Neural progenitor cell (in vitro differentiated cells): Measurements from ENCODE around the gene SGCD. TPM values are rescaled to one million over a fixed set of nuclear protein-coding genes. Genes with fewer than 3 reads are reported as not detected.

Source experiments
- DNase-seq: peaks from one replicate; pipeline ENCODE4 v3.0.0-alpha.2; 2016; ENCODE audit warnings: low spot score
- H2AFZ ChIP-seq: fragments of 200-600 bp; sonication (generic); replicated peaks from 2 replicates; pipeline ENCODE4 v1.6.1; 2016; ENCODE audit warnings: antibody characterized with exemption
- H3F3A ChIP-seq: fragments of 200-600 bp; sonication (generic); 2 replicates; pipeline ENCODE4 v1.6.1; 2016; ENCODE audit warnings: antibody characterized with exemption, low read depth
- H3K27ac ChIP-seq: fragments of 200-600 bp; sonication (generic); 2 replicates; pipeline ENCODE4 v1.5.1; 2016; ENCODE audit warnings: mild to moderate bottlenecking
- H3K27me3 ChIP-seq: fragments of 200-600 bp; sonication (generic); 2 replicates; pipeline ENCODE4 v1.6.1; 2016; ENCODE audit warnings: mild to moderate bottlenecking, moderate library complexity
- H3K36me3 ChIP-seq: fragments of 200-600 bp; sonication (generic); 2 replicates; pipeline ENCODE4 v1.5.1; 2016
- H3K4me1 ChIP-seq: fragments of 200-600 bp; sonication (generic); 2 replicates; pipeline ENCODE4 v1.6.1; 2016; ENCODE audit warnings: mixed run types
- H3K4me2 ChIP-seq: fragments of 200-600 bp; sonication (generic); 2 replicates; pipeline ENCODE4 v1.6.1; 2016
- H3K4me3 ChIP-seq: fragments of 200-600 bp; sonication (generic); 2 replicates; pipeline ENCODE4 v1.5.1; 2016
- H3K79me2 ChIP-seq: fragments of 200-600 bp; sonication (generic); 2 replicates; pipeline ENCODE4 v1.6.1; 2016; ENCODE audit warnings: low read depth
- H3K9ac ChIP-seq: fragments of 200-600 bp; sonication (generic); 2 replicates; pipeline ENCODE4 v1.6.1; 2016
- H3K9me3 ChIP-seq: fragments of 200-600 bp; sonication (generic); 2 replicates; pipeline ENCODE4 v1.5.1; 2016; ENCODE audit warnings: low read depth
- H4K20me1 ChIP-seq: fragments of 200-600 bp; sonication (generic); 2 replicates; pipeline ENCODE4 v1.6.1; 2016; ENCODE audit warnings: low read depth
- H3K27ac Mint-ChIP-seq: 3 replicates; pipeline ENCODE4 v1.8.0; 2021; ENCODE audit warnings: mixed read lengths
- H3K27me3 Mint-ChIP-seq: 2 replicates; pipeline ENCODE4 v1.8.0; 2022; ENCODE audit warnings: low read depth, mild to moderate bottlenecking, inconsistent platforms, moderate library complexity, mixed read lengths; ENCODE audit not compliant: insufficient read depth
- H3K36me3 Mint-ChIP-seq: 3 replicates; pipeline ENCODE4 v1.8.0; 2021; ENCODE audit warnings: mixed read lengths
- H3K4me1 Mint-ChIP-seq: 3 replicates; pipeline ENCODE4 v1.8.0; 2021; ENCODE audit warnings: mixed read lengths
- H3K4me3 Mint-ChIP-seq: 3 replicates; pipeline ENCODE4 v1.8.0; 2021; ENCODE audit warnings: mild to moderate bottlenecking, moderate library complexity, mixed read lengths
- H3K9me3 Mint-ChIP-seq: 3 replicates; pipeline ENCODE4 v1.8.0; 2020; ENCODE audit warnings: mixed read lengths
- CTCF ChIP-seq: fragments of 200-600 bp; sonication (generic); IDR thresholded peaks from 2 replicates; pipeline ENCODE4 v1.5.1; 2017; ENCODE audit warnings: antibody characterized with exemption, mild to moderate bottlenecking
- EZH2 ChIP-seq: fragments of 200-600 bp; sonication (generic); IDR thresholded peaks from 2 replicates; pipeline ENCODE4 v1.6.1; 2017; ENCODE audit warnings: antibody characterized with exemption, mild to moderate bottlenecking, moderate library complexity
- EZH2phosphoT487 ChIP-seq: fragments of 200-600 bp; sonication (generic); IDR thresholded peaks from 2 replicates; pipeline ENCODE4 v1.6.1; 2017; ENCODE audit warnings: antibody characterized with exemption
- total RNA-seq: library from RNA; depleted of rRNA; stranded (reverse); fragments of >200 nt; gene quantifications from 2 replicates; pipeline ENCODE4 v1.2.3, GENCODE V29; 2015; ENCODE audit warnings: low replicate concordance

The SGCD gene
- total RNA-seq, 1 donor from 2014 or later: not detected

DNA sequence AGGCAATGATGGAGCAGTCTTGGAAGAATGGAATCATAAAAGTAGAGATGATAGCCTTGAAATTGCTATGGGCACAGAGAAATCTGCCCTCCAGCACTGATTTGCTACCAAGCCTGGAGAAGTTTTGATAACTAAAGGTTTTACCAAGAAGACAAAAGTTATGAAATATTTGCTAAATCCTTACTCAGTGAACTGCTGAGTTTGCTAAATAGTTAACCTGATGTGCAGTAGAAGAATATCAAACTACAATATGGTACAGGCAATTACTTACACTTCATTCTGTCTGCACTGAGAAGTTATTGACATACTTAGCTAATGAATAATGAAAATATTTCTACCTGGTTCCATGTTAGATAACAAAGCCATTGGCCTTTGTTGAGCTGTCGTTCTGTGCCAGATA, 124.5 kb downstream of the SGCD start:
- Mint-ChIP-seq H3K9me3 (no peaks in the 10 kb centered on the region), H3K27me3 (peaks cover 4% of the 10 kb centered on the region), H3K4me3 (no peak overlapping the region), H3K27ac (no peak overlapping the region), H3K36me3 (no peaks in the 10 kb centered on the region), H3K4me1 (no peaks in the 10 kb centered on the region)
- Histone ChIP-seq H3K27ac (no peak overlapping the region), H3F3A (no peaks in the 10 kb centered on the region), H3K79me2 (no peaks in the 10 kb centered on the region), H3K9me3 (no peaks in the 10 kb centered on the region), H3K27me3 (no peaks in the 10 kb centered on the region), H3K4me3 (no peak overlapping the region), H3K36me3 (no peaks in the 10 kb centered on the region), H2AFZ (no peak overlapping the region), H3K4me1 (peaks cover 4% of the 10 kb centered on the region), H4K20me1 (no peaks in the 10 kb centered on the region), H3K9ac (no peak overlapping the region), H3K4me2 (no peak overlapping the region)
- DNase-seq: no peak
- TF ChIP-seq CTCF (no peak), EZH2phosphoT487 (no peak), EZH2 (no peak)

DNA sequence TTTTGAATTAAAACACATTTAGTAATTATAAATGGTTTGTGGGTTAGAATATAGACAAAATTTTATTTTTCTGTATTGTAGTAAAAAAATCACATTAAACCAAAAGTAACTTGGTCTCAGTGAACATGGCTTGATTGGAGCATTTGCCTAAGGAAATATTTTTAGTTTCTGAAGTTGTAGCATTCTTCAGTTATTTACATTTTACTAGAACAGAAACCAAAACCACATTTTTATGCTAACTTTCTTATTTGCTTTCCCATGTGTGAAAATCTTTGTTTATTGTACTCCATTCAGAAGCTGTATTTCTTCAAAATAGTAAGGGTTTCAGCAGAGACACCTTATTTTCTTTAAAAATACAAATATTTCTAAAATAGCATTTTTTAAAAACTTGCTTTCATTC, 129.9 kb downstream of the SGCD start:
- Histone ChIP-seq H3K36me3 (no peaks in the 10 kb centered on the region), H3F3A (no peaks in the 10 kb centered on the region), H3K9ac (no peak overlapping the region), H3K79me2 (no peaks in the 10 kb centered on the region), H3K27me3 (no peaks in the 10 kb centered on the region), H3K4me2 (no peak overlapping the region), H2AFZ (no peak overlapping the region), H4K20me1 (no peaks in the 10 kb centered on the region), H3K4me1 (no peaks in the 10 kb centered on the region), H3K4me3 (no peak overlapping the region), H3K27ac (no peak overlapping the region), H3K9me3 (no peaks in the 10 kb centered on the region)
- H3K4me1 Mint-ChIP-seq: no peaks in the 10 kb centered on the region
- no peak for DNase-seq
- H3K27me3 Mint-ChIP-seq: peaks cover 9% of the 10 kb centered on the region
- no peak for TF ChIP-seq CTCF
- no peak for TF ChIP-seq EZH2phosphoT487
- TF ChIP-seq EZH2: no peak
- no peak overlapping the region for H3K27ac Mint-ChIP-seq
- no peak overlapping the region for H3K4me3 Mint-ChIP-seq
- H3K9me3 Mint-ChIP-seq: no peaks in the 10 kb centered on the region
- no peaks in the 10 kb centered on the region for H3K36me3 Mint-ChIP-seq

GRCh38 chr5:156459812-156460385, 132.9 kb downstream of the SGCD start:
- H3K4me2 ChIP-seq: no peak overlapping the region
- H3K27me3 ChIP-seq: no peaks in the 10 kb centered on the region
- no peaks in the 10 kb centered on the region for H3K9me3 Mint-ChIP-seq
- no peaks in the 10 kb centered on the region for H3F3A ChIP-seq
- no peaks in the 10 kb centered on the region for H3K36me3 ChIP-seq
- no peaks in the 10 kb centered on the region for H3K79me2 ChIP-seq
- H3K4me1 ChIP-seq: no peaks in the 10 kb centered on the region
- no peak overlapping the region for H2AFZ ChIP-seq
- H3K36me3 Mint-ChIP-seq: no peaks in the 10 kb centered on the region
- no peak for TF ChIP-seq EZH2
- no peak for TF ChIP-seq EZH2phosphoT487
- no peak for TF ChIP-seq CTCF
- H3K4me1 Mint-ChIP-seq: no peaks in the 10 kb centered on the region
- H3K27ac Mint-ChIP-seq: no peak overlapping the region
- H3K4me3 ChIP-seq: no peak overlapping the region
- H3K4me3 Mint-ChIP-seq: no peak overlapping the region
- no peaks in the 10 kb centered on the region for H4K20me1 ChIP-seq
- DNase-seq: no peak
- peaks cover 9% of the 10 kb centered on the region for H3K27me3 Mint-ChIP-seq
- no peak overlapping the region for H3K27ac ChIP-seq
- H3K9me3 ChIP-seq: no peaks in the 10 kb centered on the region
- H3K9ac ChIP-seq: no peak overlapping the region
